ENCODE measurements around the gene TBC1D14.

TBC1D14 gene

GRCh38 chr4:7001271-7001670 is 91.6 kb downstream of the TBC1D14 start:
- no peak for DNase-seq (ENCODE audit: low spot score)

GRCh38 chr4:7002336-7002735 is 92.7 kb downstream of the TBC1D14 start:
- DNase-seq (ENCODE audit: low spot score) = no peak

DNA sequence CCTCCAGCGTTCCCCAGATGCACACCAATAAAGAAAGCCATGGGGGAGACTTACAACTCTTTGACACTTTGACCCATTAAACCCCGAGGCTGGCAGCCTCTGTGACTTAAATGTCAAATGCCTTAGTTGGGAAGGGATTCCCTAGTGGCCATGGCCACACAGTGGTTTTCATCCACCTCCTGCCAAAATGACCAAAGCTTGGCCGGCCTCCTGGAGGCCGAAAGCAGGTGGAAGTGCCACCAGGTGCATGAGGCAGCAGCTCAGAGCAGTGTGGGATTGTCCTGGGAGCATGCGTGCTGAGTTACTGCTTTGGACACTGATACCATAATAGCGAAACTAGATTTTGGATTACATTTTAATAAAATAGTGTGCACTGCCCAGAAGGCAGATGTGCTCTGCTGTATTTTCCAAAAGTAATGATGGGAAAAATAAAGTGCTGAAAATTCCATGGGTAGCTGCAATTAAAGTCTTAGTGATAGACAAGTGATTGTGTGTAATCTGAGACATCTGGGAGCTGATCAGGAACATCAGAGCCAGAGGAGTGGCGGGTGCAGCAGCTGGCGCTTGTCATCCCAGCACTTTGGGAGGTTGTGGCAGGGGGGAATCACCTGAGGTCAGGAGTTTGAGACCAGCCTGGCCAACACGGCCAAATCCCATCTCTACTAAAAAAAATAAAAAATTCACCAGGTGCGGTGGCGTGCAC is 93.7 kb downstream of the TBC1D14 start:
- DNase-seq (ENCODE audit: low spot score) = no peak

DNA sequence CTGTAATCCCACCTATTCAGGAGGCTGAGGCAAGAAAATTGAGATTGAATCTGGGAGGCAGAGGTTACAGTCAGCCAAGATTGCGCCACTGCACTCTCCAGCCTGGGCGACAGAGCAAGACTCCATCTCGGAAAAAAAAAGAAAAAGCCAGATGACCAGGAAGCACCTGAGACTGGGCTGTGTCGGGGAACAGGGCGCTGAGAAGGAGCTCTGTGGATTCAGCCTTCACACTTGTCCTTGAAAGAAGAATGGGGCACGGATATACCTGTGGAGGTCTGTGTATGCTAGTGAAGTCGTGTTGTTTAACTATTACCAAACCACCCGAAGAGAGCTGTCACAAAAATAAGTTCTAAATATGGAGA is 94.2 kb downstream of the TBC1D14 start:
- no peak for DNase-seq (ENCODE audit: low spot score)

DNA sequence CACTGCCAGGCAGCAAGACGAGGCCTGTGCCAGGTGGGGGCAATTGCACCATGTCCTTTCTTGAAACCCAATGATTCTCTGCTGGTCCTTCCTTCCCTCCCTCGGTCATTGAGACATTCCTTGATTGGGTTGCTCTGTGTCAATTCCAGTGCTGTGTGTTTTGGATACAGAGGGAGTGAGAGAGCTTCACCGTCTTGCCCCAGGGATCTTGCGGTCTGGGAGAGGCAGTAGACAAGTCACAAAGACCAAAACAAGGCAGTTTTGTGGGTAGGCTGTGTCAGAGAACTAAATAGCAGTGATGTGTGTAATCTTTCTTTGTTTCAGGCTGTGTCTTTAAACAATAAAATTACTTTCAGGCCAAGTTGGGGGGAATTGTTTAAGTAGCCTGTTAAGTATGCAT is 94.7 kb downstream of the TBC1D14 start:
- DNase-seq (ENCODE audit: low spot score) = no peak

DNA sequence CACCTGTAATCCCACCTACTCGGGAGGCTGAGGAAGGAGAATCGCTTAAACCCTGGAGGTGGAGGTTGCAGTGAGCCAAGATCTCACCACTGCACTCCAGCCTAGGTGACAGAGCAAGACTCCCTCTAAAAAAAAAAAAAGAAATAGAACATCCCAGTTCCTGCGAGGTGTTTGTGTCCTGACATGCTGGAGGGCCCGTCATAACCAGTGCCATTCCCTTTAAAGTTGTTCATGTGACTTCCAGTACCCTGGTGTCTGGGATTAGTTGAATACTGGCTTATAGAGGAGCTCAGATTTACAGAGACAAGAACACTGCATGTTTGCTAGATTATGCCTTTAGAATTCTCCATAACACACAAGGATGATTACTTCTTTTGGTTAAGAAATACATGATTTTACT is 95.9 kb downstream of the TBC1D14 start:
- no peak for DNase-seq (ENCODE audit: low spot score)

- DNase-seq (ENCODE audit: low spot score) = no peak
Measured at GRCh38 chr4:7006411-7006810, 96.8 kb downstream of the TBC1D14 start.

DNA sequence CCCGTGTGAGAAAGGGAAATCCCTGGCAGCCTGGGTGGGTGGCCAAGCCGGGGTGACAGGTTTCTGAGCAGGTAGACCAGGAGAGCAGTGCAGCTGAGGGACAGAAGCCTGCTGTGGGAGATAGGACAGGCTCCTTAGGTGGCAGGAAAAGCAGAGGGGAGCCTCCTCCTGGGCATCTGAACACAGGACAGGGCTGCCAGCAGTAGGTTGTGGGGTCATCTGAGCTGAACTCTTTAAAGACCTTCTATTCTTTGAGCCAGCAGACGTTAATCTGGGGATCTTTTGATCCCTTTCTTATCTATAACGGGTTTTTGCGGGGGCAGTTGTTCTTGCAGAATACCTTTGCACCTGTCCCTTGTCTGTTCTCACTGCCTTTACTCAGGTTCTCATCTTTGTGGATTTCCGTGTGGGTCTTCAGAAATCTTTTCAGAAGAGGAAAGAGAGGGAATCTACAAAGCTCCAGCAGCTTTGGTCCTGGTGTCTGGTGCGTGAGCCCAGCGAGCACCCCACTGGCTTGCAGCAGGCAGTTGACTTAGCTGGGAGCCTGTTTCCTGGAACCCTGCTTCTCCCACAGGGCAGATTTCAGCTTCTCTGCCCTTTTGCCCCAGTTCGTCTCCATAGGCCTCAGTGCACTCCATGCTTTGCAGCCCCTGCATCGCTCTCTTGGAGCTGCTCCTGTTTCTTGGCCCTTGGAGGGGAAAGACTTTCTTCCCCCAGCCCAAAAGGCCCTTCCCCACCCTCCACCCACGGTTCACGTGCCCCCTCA is 97.7 kb downstream of the TBC1D14 start:
- DNase-seq (ENCODE audit: low spot score) = no peak

DNA sequence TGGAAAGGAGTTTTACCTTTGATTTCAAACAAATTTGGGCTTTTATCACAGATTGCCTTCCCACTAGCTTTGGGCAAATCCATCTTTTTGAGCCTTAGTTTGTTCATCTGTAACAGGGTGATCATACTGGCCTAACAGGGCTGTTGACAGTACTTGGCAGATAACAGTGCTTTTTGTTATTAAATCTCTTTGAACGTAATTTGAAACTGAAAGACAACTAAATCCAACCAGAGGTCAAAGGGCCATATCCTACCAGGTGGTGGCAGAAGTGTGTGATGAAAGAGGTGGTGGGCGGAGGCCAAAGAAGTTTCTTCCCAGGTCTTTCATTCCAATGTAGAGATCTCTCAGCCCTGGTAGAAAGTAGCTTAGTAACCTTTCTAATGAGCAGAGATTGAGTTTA is 98.3 kb downstream of the TBC1D14 start:
- DNase-seq (ENCODE audit: low spot score) = no peak

GRCh38 chr4:7009564-7009963 is 99.9 kb downstream of the TBC1D14 start:
- no peak for DNase-seq (ENCODE audit: low spot score)

GRCh38 chr4:7013175-7013574 is 103.5 kb downstream of the TBC1D14 start:
- no peak for DNase-seq (ENCODE audit: low spot score)

- DNase-seq (ENCODE audit: low spot score) = no peak
Measured at GRCh38 chr4:7014815-7015214, 105.2 kb downstream of the TBC1D14 start.

DNA sequence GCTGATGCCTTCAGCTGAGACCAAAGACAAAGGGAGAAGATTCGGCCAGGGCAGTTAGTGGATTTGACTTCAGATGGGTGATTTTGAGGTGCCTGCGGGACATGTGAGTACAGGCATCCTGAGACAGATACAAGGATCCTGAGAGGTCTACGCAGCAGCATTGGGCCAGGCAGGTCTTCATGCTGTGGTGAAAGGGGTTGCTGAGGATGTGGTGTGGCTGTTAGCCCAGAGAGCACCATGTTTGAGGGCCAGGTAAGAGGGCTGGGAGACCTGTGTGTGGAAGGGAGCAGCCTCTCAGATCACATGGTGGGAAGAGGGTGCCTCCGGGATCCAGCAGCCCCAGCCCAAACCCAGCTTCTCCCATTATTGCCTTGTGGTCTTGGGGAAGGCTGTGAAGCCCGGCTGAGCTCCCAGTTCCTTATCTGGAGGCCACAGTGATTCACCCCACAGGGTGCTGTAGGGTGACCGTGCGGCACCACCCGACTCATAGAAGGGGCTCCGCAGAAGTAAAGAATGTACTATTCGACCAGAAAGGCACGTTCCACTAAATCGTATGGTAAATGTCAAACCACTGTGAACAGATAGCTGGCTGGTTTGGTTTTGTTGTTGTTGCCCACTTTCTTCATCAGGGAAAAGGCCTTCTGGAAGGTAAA is 105.9 kb downstream of the TBC1D14 start:
- DNase-seq (ENCODE audit: low spot score) = no peak

GRCh38 chr4:7016086-7016485 is 106.5 kb downstream of the TBC1D14 start:
- DNase-seq (ENCODE audit: low spot score) = no peak

- DNase-seq (ENCODE audit: low spot score) = no peak
Measured at GRCh38 chr4:7016512-7016911, 106.9 kb downstream of the TBC1D14 start.

DNA sequence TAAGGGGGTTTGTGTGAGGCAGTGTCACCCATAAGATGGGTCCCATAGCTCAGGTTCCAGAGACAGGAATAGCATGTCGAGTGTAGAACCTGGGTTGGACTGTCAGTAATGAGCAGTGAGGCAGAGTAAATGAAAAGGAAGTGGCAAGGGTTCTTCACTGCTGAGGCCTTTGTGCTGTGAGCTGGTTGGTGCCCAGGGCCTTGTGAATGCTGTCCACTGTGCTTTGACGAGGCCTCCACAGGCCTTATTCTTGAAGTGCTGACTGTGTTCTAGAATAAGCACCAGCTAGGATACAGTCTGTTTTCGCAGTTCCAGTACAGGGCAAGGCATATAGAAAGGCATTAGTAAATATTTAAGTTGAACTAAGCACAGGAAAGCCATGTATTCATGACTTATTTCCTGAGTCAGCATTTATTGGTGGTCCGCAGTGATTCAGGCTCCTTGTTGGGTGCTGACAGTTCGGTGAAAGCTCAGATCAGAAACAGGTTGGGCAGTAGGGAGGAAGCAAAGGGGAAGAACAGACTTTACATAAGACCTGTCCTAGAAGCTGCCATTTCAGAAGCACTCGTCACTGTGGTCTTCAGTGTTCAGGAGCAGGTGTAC is 107.9 kb downstream of the TBC1D14 start:
- DNase-seq (ENCODE audit: low spot score) = peak; percentile 77

GRCh38 chr4:7018281-7018680 is 108.7 kb downstream of the TBC1D14 start:
- DNase-seq (ENCODE audit: low spot score) = no peak

- DNase-seq (ENCODE audit: low spot score) = no peak
Measured at GRCh38 chr4:7019367-7019766, 109.7 kb downstream of the TBC1D14 start.

DNA sequence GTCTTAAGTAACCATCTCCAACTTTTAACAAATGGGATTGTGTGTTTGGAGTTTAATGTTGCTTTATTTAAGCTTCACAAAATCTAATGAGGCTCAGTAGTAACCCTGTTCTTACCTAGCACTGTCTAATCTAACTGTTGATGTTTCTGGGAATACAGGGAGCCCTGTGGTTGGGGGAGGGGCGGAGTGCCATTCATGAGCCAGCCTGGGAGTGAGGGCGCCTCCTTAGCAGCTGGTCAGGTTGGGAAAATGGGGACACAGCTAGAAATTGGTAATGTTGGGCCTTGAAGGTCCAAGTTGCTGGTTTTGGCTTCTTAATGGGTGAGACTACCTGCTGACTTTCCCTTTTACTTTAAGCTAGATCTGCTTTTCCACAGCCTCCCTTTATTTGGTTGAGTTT is 110.7 kb downstream of the TBC1D14 start:
- DNase-seq (ENCODE audit: low spot score) = no peak

GRCh38 chr4:7020856-7021255 is 111.2 kb downstream of the TBC1D14 start:
- DNase-seq (ENCODE audit: low spot score) = no peak

- DNase-seq (ENCODE audit: low spot score) = no peak
Measured at GRCh38 chr4:7021355-7021754, 111.7 kb downstream of the TBC1D14 start.

DNA sequence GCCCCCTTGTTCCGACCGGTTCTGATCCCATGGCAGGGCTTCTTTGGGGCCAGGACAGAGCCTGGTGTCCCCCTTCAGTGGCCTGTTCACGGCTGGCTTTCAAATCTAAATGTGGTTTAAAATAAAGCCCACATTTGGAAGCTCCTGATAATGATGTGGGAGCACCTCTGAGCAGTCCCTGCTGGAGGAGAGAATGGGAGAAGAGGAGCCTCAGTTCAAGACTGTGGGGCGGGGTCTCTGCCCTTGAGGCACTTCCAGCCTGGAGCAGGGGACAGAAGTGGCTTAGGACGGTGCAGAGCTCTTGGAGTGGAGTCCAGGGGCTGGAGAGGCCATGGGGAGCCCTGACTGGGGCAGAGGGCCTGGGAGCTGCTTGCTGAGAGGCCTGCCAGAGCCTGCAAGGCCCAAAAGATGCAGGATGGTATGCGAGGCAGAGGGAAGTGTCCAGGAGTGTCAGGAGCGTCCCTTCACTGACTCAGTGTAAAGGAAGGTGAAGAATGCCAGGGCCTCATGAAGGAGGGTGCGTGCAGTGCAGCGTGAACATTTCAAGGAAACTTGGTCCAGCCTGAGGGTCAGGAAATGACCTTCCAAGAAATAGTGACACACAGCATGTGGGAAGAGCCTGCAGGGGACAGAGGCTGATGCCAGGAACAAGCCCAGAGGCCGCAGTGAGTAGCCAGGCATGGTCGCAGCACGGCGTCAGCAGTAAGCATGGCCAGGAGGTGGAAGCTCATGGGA is 112.5 kb downstream of the TBC1D14 start:
- no peak for DNase-seq (ENCODE audit: low spot score)

Data from pons (tissue), 1 donor.